Dedifferentiated amniotic fluid mesenchymal stem cell (primary cell): ENCODE measurements around the gene TPK1.
"Not testable (repeated sequence)": the region's sequence is repeated elsewhere in the genome, so short reads cannot be mapped to it uniquely, and the experiment has no call there.

ENCODE experiments used
- DNase-seq: peaks from one replicate; pipeline ENCODE4 v3.0.0-alpha.2; 2016; ENCODE audit errors: extremely low spot score

The TPK1 gene

GRCh38 chr7:144474800-144475615 is 360.8 kb downstream of the TPK1 start:
- DNase-seq = no peak

- DNase-seq = no peak
Measured at GRCh38 chr7:144474363-144474762, 361.5 kb downstream of the TPK1 start.

- no peak for DNase-seq
Measured at GRCh38 chr7:144473908-144474307, 361.9 kb downstream of the TPK1 start.

GRCh38 chr7:144470078-144470477 is 365.8 kb downstream of the TPK1 start:
- no peak for DNase-seq

- DNase-seq = no peak
Measured at GRCh38 chr7:144468990-144469732, 366.7 kb downstream of the TPK1 start.

GRCh38 chr7:144459635-144460034 is 376.2 kb downstream of the TPK1 start:
- DNase-seq = no peak

GRCh38 chr7:144455040-144455404 is 380.8 kb downstream of the TPK1 start:
- no peak for DNase-seq

GRCh38 chr7:144454256-144455039 is 381.4 kb downstream of the TPK1 start:
- DNase-seq = no peak

- no peak for DNase-seq
Measured at GRCh38 chr7:144452064-144452463, 383.8 kb downstream of the TPK1 start.

GRCh38 chr7:144445590-144445989 is 390.3 kb downstream of the TPK1 start:
- no peak for DNase-seq

GRCh38 chr7:144439717-144440205 is 396.1 kb downstream of the TPK1 start:
- no peak for DNase-seq

GRCh38 chr7:144438759-144439158 is 397.1 kb downstream of the TPK1 start:
- no peak for DNase-seq

GRCh38 chr7:144437370-144438191 is 398.3 kb downstream of the TPK1 start:
- peak; percentile 82 for DNase-seq

- DNase-seq = no peak
Measured at GRCh38 chr7:144436500-144436899, 399.4 kb downstream of the TPK1 start.

GRCh38 chr7:144428431-144428830 is 407.4 kb downstream of the TPK1 start:
- no peak for DNase-seq

- not testable (repeated sequence) for DNase-seq
Measured at GRCh38 chr7:144427539-144427938, 408.3 kb downstream of the TPK1 start.

GRCh38 chr7:144418931-144419330 is 416.9 kb downstream of the TPK1 start:
- DNase-seq = not testable (repeated sequence)

GRCh38 chr7:144416341-144416740 is 419.5 kb downstream of the TPK1 start:
- DNase-seq = no peak

- DNase-seq = no peak
Measured at GRCh38 chr7:144415858-144416257, 420.0 kb downstream of the TPK1 start.

- no peak for DNase-seq
Measured at GRCh38 chr7:144414815-144415214, 421.0 kb downstream of the TPK1 start.

GRCh38 chr7:144410441-144410840 is 425.4 kb downstream of the TPK1 start:
- DNase-seq = no peak
